Astrocyte of the cerebellum (primary cell): ENCODE results near the gene RSPH3.

Experiments used
- DNase-seq: peaks from one replicate; pipeline ENCODE4 v3.0.0-alpha.2; 2011; ENCODE audit warnings: low read depth
- H3K4me3 ChIP-seq: 2 replicates; pipeline ENCODE4 v1.5.1; 2011; ENCODE audit warnings: mild to moderate bottlenecking, low read depth, low read length, moderate library complexity
- CTCF ChIP-seq: IDR thresholded peaks from 2 replicates; pipeline ENCODE4 v1.5.1; 2012; ENCODE audit warnings: low read length, low read depth, moderate library complexity, mild to moderate bottlenecking; ENCODE audit errors: missing control alignments
- in situ Hi-C: cut with HindIII; loops from 2 replicates; pipeline ENCODE4 v1.10.0; 2017; ENCODE audit warnings: low sequenced_read_pairs

Gene RSPH3

GRCh38 chr6:158977382-158977781 is 22.6 kb downstream of the RSPH3 start:
- DNase-seq, result no peak
- H3K4me3 ChIP-seq, result no peak overlapping the region
- no peak for TF ChIP-seq CTCF
- in situ Hi-C loops, result no loop called here

- H3K4me3 ChIP-seq, result no peak overlapping the region
- TF ChIP-seq CTCF, result peak; percentile 27
- DNase-seq, result peak; percentile 39
- in situ Hi-C loops, result loop anchor here (5.0 kb wide), 1 partner anchor 265 kb away; no protein-coding TSS in a partner anchor
Observed at GRCh38 chr6:158972241-158973233, 27.5 kb downstream of the RSPH3 start.

- no peak for DNase-seq
- in situ Hi-C loops, result loop anchor here (5.0 kb wide), 1 partner anchor 263 kb away; no protein-coding TSS in a partner anchor
- TF ChIP-seq CTCF, result no peak
- no peak overlapping the region for H3K4me3 ChIP-seq
Observed at GRCh38 chr6:158970640-158971275, 29.2 kb downstream of the RSPH3 start.

GRCh38 chr6:158969148-158969547 is 30.9 kb downstream of the RSPH3 start:
- no peak for TF ChIP-seq CTCF
- in situ Hi-C loops, result no loop called here
- H3K4me3 ChIP-seq, result no peak overlapping the region
- DNase-seq, result no peak

GRCh38 chr6:158963020-158963808 is 36.8 kb downstream of the RSPH3 start:
- no peak overlapping the region for H3K4me3 ChIP-seq
- in situ Hi-C loops, result no loop called here
- no peak for TF ChIP-seq CTCF
- DNase-seq, result no peak

GRCh38 chr6:158962371-158962770 is 37.6 kb downstream of the RSPH3 start:
- no peak for DNase-seq
- in situ Hi-C loops, result no loop called here
- no peak for TF ChIP-seq CTCF
- no peak overlapping the region for H3K4me3 ChIP-seq
